Activated CD8-positive, alpha-beta memory T cell treated with anti-CD3 and anti-CD28 coated beads for 36 hours (primary cell): ENCODE measurements around the gene AMZ1. TPM values are rescaled to one million over a fixed set of nuclear protein-coding genes. Genes with fewer than 3 reads are reported as not detected.
"Not testable (repeated sequence)": the region's sequence is repeated elsewhere in the genome, so short reads cannot be mapped to it uniquely, and the experiment has no call there.

Experiments used
- CTCF ChIA-PET: fragments of 350-600 bp; sonication (Branson Sonifier 250); formaldehyde crosslinking; loops from one replicate; lab custom pipeline; 2021; ENCODE audit warnings: antibody characterized with exemption; lab: Charles Lee
- POLR2A ChIA-PET: fragments of 350-600 bp; sonication (Branson Sonifier 250); formaldehyde crosslinking; loops from one replicate; lab custom pipeline; 2021; ENCODE audit warnings: antibody characterized with exemption; lab: Charles Lee
- total RNA-seq, 2 experiments: library from RNA; stranded (reverse); gene quantifications; one replicate each; pipeline ENCODE4 v1.2.3, GENCODE V29; 2021

The AMZ1 gene
- total RNA-seq, 2 experiments from 2014 or later, result not detected

DNA sequence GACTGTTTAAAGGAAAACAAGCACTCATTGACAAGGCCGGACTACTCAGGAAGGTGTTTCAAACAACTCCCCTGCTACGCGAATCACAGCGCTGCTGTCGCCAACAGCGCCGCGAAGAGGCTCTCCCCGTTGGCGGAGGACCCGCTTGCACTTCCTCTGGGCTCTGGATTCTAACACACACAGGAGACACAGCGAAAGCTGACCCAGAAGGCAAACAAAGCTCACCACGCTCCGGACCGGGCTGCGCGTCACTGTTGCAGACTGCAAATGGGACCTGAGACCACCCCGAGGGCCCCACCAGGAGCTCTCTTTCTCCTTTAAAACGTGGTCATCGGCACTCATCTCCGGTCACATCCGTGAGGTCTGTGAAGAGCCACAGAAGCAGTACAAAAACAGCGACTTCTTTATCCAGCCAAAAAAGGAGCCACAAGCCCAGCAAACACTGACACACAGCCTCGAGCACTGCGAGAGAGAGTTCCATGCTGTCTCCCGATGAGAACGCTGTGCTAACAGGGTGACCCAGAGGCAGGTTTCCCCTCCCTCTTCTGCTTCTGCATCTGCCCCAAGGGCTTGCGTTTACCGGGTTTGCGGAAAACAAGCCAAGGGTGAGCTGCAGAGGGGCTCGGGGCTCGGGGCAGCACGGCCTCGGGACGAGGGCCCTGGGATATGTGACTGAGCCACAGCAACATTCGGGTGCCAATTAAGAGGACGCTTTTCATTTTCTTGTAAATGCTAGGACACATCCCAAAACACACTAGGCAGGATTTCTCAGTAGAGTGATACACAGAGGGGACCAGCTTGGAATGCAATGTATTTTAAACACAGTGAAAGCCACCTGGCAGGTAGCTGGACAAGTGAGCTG lies 41.3 kb downstream of the AMZ1 start:
- POLR2A ChIA-PET, result no interaction called here
- CTCF ChIA-PET, result no interaction called here

DNA sequence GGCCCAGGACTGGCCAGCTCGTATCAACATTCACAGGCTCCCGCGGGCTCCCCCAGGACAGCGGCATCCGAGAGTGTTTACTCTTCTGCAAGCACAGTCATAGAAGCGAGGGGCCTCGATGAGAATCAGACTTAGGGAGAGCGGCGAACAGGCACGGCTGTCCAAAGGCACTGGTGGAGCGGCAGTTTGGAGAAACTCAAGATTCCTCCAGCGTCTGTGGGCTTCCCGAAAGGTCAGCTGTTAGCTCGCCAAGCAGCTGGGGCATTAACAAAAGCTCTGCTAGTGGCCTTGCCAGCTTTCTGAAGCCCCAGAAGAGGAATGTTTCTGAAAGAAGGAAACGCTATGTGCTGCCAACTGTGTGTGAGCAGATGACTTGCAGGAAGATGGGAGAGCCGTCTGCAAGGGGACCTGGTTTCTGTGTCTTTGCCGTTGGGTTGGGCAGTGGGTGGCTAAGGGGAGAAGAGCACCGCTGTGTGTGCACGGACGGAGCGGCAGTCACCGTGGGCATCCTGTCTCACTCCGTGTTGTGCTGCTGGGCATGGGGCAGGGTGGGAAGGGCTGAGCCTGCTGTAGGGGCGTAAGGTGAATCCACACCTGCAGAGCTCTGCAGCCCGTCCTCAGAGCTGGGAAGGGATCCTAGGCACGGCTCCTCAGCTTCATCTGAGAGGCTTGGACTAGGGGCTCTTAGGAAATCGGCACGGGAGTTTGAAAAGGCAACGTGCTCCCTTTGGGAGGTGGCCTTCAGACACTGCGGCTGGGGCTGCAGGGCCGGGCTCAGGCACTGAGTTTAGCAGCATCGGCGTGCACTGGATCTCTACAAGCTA lies 42.1 kb downstream of the AMZ1 start:
- POLR2A ChIA-PET, result no interaction called here
- CTCF ChIA-PET, result interaction anchor here (1.0 kb wide), 1 partner anchor 10 kb away, joined by 3 read pairs; no protein-coding TSS in a partner anchor

DNA sequence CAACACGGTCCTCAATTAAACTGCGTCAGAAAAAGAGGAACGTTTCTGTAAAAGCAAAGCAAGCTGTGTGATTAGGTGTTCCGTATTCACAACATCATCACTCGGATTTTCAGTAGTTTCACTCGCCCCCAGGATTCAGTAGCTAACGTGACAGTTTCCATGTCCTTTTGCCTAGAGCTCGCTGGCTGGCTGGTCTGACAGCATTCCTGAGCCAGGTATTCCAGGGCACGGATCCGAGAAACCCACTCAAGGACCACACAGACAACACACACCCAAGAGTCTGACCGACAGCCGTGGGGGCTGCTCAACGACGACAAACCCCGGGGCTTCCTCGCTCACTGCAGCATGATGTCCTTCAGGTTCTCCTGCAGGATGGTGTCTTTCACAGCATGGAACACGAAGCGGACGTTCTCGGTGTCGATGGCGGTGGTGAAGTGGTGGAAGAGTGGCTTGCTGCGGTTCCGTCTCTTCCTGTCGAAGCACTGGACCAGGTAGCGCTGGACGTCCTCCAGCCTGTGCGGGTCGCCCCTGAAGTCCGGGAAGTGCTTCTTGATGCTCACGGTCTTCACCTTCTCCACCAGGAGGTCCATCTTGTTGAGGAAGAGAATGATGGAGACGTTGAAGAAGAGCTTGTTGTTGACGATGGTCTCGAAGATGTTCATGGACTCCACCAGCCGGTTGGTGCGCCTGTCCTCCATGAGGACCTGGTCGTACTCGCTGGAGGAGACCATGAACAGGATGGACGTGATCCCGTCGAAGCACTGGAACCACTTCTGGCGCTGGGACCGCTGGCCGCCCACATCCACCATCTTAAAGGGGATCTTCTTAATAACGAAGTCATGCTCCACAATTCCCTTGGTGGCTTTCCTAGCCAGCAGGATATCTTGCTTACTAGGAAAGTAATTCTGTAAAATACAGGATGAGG lies 43.1 kb downstream of the AMZ1 start:
- ChIA-PET CTCF (interaction anchor here (1.0 kb wide), 1 partner anchor 11 kb away, joined by 3 read pairs; no protein-coding TSS in a partner anchor), POLR2A (no interaction called here)

DNA sequence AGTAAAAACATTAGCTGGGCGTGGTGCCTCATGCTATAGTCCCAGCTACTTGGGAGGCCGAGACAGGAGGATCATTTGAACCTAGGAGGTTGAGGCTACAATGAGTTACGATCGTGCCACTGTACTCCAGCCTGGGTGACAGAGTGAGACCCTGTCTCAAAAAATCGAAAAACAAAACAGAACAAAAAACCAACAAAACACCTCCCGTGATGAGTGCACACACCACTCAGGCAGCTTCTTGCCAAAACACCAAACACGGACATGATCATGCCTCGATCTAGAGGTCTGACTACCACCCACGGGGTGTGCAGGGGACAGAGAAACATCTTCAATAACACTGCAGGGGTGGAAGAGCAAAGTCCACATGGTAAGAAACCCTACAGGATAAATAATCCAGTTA lies 44.4 kb downstream of the AMZ1 start:
- ChIA-PET CTCF (no interaction called here), POLR2A (no interaction called here)

DNA sequence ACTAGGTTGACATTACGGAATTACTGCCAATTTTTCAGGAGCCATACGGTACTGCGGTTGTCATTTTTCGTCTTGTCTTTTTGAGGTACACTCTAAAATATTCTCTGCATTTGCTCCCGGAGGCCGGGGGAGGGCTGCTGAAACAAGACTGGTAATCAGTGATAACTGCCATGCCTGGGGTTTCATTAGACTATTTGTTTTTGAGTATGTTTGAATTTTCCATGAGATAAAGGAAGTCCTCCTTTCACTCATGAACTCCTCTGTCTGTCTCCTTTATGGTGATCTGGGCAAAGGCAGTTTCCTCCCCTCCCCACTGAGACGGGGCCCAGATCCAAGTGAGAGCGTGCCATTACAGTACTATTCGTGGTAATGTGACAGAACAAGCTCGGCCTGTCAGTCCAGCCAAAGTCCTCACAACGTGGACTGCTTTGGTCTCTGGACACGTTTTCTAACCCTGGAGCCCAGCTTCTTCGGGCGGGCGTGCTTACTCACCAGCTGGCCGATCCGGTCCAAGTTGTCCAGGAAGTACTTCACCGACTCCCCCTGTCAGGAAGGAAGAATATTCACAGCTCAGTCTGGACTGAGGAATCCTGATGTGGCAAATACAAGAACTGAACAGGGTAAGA lies 45.1 kb downstream of the AMZ1 start:
- ChIA-PET POLR2A (no interaction called here), CTCF (no interaction called here)

DNA sequence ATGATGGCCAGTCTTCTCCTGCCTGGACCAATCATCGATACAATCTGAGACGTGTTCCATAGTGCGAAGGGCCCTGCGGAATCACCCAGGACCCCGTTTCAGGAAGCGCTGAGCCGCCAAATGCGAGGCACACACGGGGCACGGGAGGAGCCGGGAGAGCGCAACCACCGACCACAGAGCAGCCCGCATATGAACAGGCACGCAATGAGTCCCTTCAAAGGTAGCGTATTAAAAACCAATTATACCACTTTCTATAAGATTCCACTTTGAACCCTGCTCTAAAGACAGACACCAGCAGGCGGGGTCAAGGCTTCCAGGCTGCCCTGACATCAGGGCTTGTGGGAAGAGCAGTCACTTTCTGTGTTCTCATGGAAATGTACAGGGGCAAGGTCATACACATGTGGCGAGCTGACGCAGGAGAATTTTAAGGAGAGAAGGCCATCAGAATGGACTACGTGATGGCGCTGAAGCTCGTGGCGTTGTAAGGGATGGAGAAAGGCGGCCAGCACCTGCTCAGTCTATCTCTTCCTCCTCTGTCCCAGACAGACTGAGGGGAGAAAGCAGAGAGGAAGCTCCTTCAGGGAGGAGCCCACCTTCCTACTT lies 46.2 kb downstream of the AMZ1 start:
- POLR2A ChIA-PET, result no interaction called here
- CTCF ChIA-PET, result no interaction called here

DNA sequence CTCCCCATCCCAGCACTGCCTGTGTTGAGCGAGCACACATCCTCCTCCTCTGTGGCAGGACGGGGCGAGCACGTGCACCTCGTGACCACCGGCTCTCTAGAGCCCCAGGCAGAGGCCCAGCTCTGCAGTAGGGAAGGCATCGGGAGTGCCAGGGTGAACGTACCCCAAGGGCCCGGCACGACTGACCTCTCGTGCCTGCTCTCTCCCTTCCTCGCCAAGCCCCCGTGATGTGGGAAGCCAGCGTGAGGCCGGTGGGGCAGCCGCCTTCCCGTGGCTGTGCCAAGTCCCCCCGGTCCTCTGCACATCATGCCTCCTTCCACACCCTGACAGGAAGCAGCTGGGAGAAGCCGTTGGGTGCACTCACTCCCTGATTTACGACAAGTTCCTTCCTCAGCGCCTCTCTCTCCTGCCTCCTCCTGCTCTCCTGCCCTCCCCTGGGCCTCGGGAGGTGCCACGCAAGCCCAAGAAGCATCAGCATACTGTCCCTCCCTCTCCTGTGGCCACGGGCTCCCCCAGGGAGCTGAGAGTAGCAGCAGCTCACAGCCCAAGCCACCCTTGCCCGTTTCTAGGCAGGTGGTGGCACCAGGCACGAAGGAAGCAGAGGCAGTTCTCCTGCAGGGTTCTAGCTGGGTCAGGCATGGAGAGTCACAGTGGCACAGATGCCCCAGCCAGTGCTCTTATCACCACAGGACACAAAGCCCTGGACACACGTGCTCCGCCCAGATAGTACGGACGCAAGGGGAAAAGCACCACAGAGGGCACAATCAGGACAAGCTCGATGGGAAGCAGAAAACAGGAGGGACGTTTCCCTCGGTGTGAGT lies 47.0 kb downstream of the AMZ1 start:
- POLR2A ChIA-PET, result no interaction called here
- CTCF ChIA-PET, result no interaction called here

DNA sequence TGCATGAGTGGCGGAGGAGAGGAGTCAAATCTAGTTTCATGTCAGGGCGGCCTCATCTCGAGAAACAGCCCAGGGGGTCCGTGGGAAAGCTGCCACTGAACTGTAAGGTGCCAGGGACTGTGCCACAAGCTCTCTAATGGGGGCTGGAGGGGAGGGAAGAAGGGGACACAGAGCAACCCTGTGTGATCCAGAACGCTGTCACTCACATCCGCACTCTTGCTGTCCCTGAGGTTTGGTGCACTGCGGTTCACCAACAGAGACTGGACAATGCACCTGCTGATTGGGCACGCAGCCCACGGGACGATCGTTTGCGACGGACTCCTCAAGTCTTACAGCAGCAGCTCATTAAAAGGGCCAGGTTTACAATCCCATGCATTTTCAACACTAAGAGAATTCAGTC lies 47.7 kb downstream of the AMZ1 start:
- CTCF ChIA-PET, result no interaction called here
- POLR2A ChIA-PET, result no interaction called here

DNA sequence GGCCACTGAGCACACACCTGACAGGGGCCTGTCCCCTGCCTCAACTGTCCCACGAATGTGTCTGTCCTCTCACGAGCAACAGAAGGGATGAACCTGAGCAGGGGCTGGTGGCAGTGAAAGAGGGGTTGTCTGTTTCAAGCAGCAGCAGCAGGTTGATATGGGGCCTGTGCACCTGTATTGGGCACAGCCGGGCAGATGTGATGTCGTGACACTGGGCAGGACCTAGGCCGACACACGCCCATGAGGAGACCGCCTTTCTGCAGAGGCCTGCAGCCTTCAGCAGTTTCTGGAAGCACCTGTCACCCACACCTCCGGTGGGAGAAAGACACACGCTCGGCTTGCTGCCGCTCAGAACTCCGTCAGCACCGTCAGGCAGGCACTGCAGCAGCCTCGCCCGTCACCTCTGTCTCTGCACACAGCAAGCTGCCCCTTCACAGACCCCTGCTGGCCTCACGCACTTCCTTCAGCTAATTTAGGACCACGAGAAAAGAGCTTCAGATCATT lies 48.5 kb downstream of the AMZ1 start:
- ChIA-PET CTCF (interaction anchor here (0.9 kb wide), 1 partner anchor 17 kb away, joined by 3 read pairs; no protein-coding TSS in a partner anchor), POLR2A (interaction anchor here (0.7 kb wide), 1 partner anchor 13 kb away, joined by 3 read pairs; no protein-coding TSS in a partner anchor)

DNA sequence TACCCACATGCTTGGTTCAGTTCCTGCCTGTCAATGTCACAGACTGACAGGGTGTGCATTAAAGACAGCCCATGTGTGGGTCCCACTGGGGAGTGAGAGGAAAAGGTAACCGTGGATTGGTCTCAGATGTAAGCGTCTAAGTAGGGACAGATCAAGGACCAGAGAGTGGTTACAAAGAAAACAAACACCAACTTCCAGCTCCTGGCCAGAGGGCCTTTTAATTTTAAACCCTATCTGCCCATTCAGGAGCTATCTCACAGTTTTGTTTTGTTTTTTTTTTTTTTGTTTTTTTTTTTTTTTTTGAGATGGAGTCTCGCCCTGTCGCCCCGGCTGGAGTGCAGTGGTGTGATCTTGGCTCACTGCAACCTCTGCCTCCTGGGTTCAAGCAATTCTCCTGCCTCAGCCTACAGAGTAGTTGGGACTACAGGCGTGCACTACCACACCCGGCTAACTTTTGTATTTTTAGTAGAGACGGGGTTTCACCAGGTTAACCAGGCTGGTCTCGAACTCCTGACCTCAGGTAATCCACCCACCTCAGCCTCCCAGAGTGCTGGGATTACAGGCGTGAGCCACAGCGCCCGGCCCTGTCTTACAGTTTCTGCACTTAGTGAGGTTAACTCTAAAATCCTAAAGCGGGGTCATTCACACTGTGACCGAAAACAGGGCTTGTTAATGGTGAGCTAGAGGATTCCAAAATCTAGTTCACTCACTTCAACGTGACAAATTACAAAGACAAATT lies 49.2 kb downstream of the AMZ1 start:
- POLR2A ChIA-PET, result interaction anchor here (0.7 kb wide), 1 partner anchor 13 kb away, joined by 3 read pairs; no protein-coding TSS in a partner anchor
- CTCF ChIA-PET, result interaction anchor here (0.5 to 0.9 kb wide), 2 partner anchors 18 to 204 kb away, joined by 3 read pairs; no protein-coding TSS in a partner anchor

DNA sequence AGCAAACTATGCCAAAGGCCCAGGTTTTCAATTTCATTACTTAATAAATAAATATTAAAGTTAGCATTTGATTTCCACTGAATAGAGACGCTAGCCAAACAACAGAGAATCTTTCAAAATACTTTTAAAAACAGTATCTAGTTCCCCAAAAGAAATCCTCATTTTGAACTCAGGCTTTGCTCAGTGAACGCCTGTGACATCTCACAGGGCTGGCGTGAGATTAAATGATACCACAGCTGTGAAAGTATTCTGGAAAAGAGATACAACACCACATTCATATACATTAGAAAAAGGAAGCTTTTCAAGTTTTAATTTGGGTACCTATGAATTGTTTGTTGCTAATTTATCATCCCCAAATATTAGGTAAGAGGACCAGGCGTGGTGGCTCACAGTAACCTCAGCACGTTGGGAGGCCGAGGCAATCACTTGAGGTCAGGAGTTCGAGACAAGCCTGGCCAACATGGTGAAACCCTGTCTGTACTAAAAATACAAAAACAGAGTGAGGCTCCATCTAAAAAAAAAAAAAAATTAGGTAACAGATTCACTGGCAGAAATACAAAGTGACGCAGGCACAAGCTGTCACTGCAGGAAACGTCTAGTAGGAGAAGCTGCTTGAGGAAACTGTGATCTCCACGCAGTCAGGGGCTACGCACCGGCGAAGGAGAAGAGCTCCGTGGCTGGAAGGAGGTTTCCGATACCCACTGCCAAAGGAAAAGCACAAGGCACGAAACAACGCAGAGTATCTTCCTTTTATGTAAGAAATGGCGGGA lies 50.0 kb downstream of the AMZ1 start:
- CTCF ChIA-PET, result interaction anchor here (0.5 to 0.7 kb wide), 2 partner anchors 15 to 205 kb away, joined by 3 to 4 read pairs; no protein-coding TSS in a partner anchor
- POLR2A ChIA-PET, result no interaction called here

DNA sequence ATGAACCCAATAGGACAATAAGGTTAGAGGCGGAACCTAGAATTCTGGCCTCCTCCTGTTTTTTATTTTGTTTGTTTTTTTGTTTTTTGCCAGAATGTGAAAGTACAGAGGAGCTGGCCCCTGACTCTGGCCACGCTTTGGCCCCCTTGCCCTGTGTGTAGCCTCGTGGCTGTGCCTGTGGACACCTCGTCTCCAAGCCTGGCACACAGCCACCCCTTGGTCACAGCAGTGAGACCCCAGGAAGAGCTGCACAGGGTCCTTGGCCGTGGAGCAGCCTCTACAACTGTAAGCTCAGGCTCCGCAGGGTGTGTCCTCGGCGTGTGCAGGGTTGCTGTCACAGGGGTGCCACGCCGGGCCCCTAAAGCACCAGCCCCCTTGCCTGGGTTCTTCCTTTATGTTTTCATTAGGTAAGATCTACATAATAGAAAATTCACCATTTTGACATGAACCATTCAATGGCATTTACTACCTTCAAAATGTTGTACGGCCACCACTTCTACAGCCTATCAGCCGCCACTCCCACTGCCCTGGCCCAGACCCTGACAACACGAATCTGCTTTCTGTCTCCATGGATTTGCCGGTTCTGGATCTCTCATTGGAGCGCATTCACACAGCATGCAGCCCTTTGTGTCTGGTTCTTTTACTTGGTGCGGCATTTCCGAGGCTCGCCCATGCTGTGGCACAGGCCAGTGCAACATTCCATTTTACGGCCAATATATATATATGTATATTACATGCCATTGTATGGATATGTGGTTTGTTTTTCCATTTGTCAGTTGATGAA lies 51.0 kb downstream of the AMZ1 start:
- CTCF ChIA-PET, result interaction anchor here (0.7 to 1.2 kb wide), 2 partner anchors 14 to 270 kb away, joined by 3 to 4 read pairs; no protein-coding TSS in a partner anchor
- POLR2A ChIA-PET, result no interaction called here

DNA sequence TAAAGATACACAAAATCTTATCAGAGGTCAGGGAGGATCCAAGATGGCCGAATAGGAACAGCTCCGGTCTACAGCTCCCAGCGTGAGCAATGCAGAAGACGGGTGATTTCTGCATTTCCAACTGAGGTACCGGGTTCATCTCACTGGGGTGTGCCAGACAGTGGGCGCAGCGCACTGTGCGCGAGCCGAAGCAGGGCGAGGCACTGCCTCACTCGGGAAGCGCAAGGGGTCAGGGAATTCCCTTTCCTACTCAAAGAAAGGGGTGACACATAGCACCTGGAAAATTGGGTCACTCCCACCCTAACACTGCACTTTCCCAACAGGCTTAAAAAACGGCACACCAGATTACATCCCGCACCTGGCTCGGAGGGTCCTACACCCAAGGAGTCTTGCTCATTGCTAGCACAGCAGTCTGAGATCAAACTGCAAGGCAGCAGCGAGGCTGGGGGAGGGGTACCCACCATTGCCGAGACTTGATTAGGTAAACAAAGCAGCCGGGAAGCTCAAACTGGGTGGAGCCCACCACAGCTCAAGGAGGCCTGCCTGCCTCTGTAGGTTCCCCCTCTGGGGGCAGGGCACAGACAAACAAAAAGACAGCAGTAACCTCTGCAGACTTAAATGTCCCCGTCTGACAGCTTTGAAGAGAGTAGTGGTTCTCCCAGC lies 55.7 kb downstream of the AMZ1 start:
- CTCF ChIA-PET, POLR2A ChIA-PET: not testable (repeated sequence)

DNA sequence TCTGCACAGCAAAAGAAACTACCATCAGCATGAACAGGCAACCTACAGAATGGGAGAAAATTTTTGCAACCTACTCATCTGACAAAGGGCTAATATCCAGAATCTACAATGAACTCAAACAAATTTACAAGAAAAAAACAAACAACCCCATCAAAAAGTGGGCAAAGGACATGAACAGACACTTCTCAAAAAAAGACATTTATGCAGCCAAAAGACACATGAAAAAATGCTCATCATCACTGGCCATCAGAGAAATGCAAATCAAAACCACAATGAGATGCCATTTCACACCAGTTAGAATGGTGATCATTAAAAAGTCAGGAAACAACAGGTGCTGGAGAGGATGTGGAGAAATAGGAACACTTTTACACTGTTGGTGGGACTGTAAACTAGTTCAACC lies 60.7 kb downstream of the AMZ1 start:
- POLR2A ChIA-PET, CTCF ChIA-PET: not testable (repeated sequence)
